HepG2 (cell line): ENCODE results near the gene DNAJB5. TPM values are rescaled to one million over a fixed set of nuclear protein-coding genes. Genes with fewer than 3 reads are reported as not detected.

Experiments
- ATAC-seq: fragments of 200-7000 bp; cut with Tn5 transposase; 3 replicates; pipeline ENCODE4 v1.9.1; 2020; ENCODE audit warnings: mild to moderate bottlenecking, moderate library complexity
- BruUV-seq: library from RNA; stranded (reverse); fragments of 400-500 nt; replicated peaks from 2 replicates; lab custom pipeline; 2021; lab: Mats Ljungman, UMichigan
- CTCF ChIA-PET: fragments of 300-600 bp; formaldehyde crosslinking; extraction: SDS; loops from one replicate; lab custom pipeline; 2021; ENCODE audit warnings: low total read pairs, inconsistent platforms, low intra/inter-chr PET ratio; lab: Yijun Ruan, JAX
- POLR2A ChIA-PET: fragments of 350-600 bp; sonication (Branson Sonifier 250); formaldehyde crosslinking; loops from one replicate; lab custom pipeline; 2020; ENCODE audit warnings: antibody characterized with exemption, inconsistent platforms; lab: Yijun Ruan, JAX
- DNase-seq: peaks from one replicate; pipeline ENCODE4 v3.0.0-alpha.2; 2015; ENCODE audit warnings: low spot score
- FAIRE-seq: peaks from 3 replicates; lab custom pipeline; 2011; peaks lifted over from hg19 to GRCh38; lab: Jason Lieb, UNC
- H2AFZ ChIP-seq: one replicate; pipeline ENCODE4 v1.6.1; 2011; ENCODE audit warnings: low read length, inconsistent platforms
- H3K27ac ChIP-seq: fragments of 300-600 bp; 3 replicates; pipeline ENCODE4 v1.8.0; 2011; ENCODE audit warnings: mixed run types, mild to moderate bottlenecking, mixed read lengths, low read length, inconsistent platforms; ENCODE audit not compliant: insufficient read depth; ENCODE audit errors: extremely low read length
- H3K27me3 ChIP-seq, 2 experiments: fragments of 200-600 bp in 1 of 2; 2 replicates in 1 of 2; 3 replicates in 1 of 2; pipeline versions ENCODE4 v1.6.0 to v1.8.0; 2011; ENCODE audit warnings: low read length in 2 of 2, mild to moderate bottlenecking in 2 of 2, moderate library complexity in 2 of 2, inconsistent platforms in 1 of 2; ENCODE audit not compliant: insufficient read depth in 2 of 2, control insufficient read depth in 1 of 2
- H3K36me3 ChIP-seq, 2 experiments: fragments of 200-600 bp in 1 of 2; replicated peaks in 1 of 2; 2 replicates in 1 of 2; 3 replicates in 1 of 2; pipeline versions ENCODE4 v1.5.1 to v1.8.0; 2011; ENCODE audit warnings: low read length in 2 of 2, inconsistent platforms in 1 of 2; ENCODE audit not compliant: insufficient read depth in 2 of 2, control insufficient read depth in 1 of 2
- H3K4me1 ChIP-seq: 2 replicates; pipeline ENCODE4 v1.5.1; 2012; ENCODE audit warnings: low read length, inconsistent platforms; ENCODE audit not compliant: insufficient read depth
- H3K4me2 ChIP-seq: 2 replicates; pipeline ENCODE4 v1.6.0; 2011; ENCODE audit warnings: low read depth, low read length, inconsistent platforms
- H3K4me3 ChIP-seq, 3 experiments: fragments of 200-600 bp in 1 of 3; sonication (generic), shearing (Covaris generic) in 1 of 3; replicated peaks in 1 of 3; 2 replicates each; pipeline ENCODE4 v1.5.1; 2011 to 2016; ENCODE audit warnings: low read length in 3 of 3, inconsistent platforms in 2 of 3, low read depth in 2 of 3, mild to moderate bottlenecking in 2 of 3, control low read depth in 1 of 3, mixed read lengths in 1 of 3; ENCODE audit not compliant: insufficient read depth in 1 of 3
- H3K79me2 ChIP-seq: one replicate; pipeline ENCODE4 v1.6.1; 2011; ENCODE audit warnings: low read length, inconsistent platforms; ENCODE audit not compliant: insufficient read depth
- H3K9ac ChIP-seq: 2 replicates; pipeline ENCODE4 v1.6.0; 2011; ENCODE audit warnings: mild to moderate bottlenecking, low read depth, low read length, inconsistent platforms; ENCODE audit not compliant: insufficient read depth
- H3K9me3 ChIP-seq: 2 replicates; pipeline ENCODE4 v1.5.1; 2012; ENCODE audit warnings: mild to moderate bottlenecking, low read length
- H4K20me1 ChIP-seq: 2 replicates; pipeline ENCODE4 v1.6.0; 2011; ENCODE audit warnings: inconsistent platforms, mild to moderate bottlenecking, low read length, moderate library complexity; ENCODE audit not compliant: insufficient read depth
- E2F1 ChIP-seq: sonication (generic); formaldehyde crosslinking; IDR thresholded peaks from 2 replicates; pipeline ENCODE4 v1.5.0; 2020; ENCODE audit warnings: missing genetic modification reagents
- MTA1 ChIP-seq: sonication (generic); formaldehyde crosslinking; IDR thresholded peaks from 2 replicates; pipeline ENCODE4 v1.4.0; 2020; ENCODE audit warnings: missing genetic modification reagents, mild to moderate bottlenecking, borderline replicate concordance
- PHF20 ChIP-seq: sonication (generic); formaldehyde crosslinking; IDR thresholded peaks from 2 replicates; pipeline ENCODE4 v1.5.0; 2020; ENCODE audit warnings: mild to moderate bottlenecking, missing genetic modification reagents
- RBM39 ChIP-seq: fragments of 200-400 bp; formaldehyde crosslinking; IDR thresholded peaks from one replicate; pipeline ENCODE4 v1.6.1; 2018; ENCODE audit warnings: antibody characterized with exemption, mild to moderate bottlenecking, low read depth, low read length; ENCODE audit not compliant: poor library complexity, severe bottlenecking
- SNAPC2 ChIP-seq: sonication (generic); formaldehyde crosslinking; IDR thresholded peaks from 2 replicates; pipeline ENCODE4 v1.8.1; 2022; ENCODE audit warnings: mild to moderate bottlenecking, missing genetic modification reagents
- SYNCRIP ChIP-seq: fragments of 200-400 bp; formaldehyde crosslinking; IDR thresholded peaks from 2 replicates; pipeline ENCODE4 v1.6.1; 2018; ENCODE audit warnings: mild to moderate bottlenecking, low read depth, low read length; ENCODE audit not compliant: insufficient read depth
- ZNF33A ChIP-seq: sonication (generic); formaldehyde crosslinking; IDR thresholded peaks from 2 replicates; pipeline ENCODE4 v1.5.1; 2020; ENCODE audit warnings: missing genetic modification reagents, mild to moderate bottlenecking, moderate library complexity, borderline replicate concordance
- ZNF33B ChIP-seq: sonication (generic); formaldehyde crosslinking; IDR thresholded peaks from 2 replicates; pipeline ENCODE4 v1.5.1; 2020; ENCODE audit warnings: mild to moderate bottlenecking, missing genetic modification reagents
- ZNF552 ChIP-seq: sonication (generic); formaldehyde crosslinking; IDR thresholded peaks from 2 replicates; pipeline ENCODE4 v1.9.0; 2022; ENCODE audit warnings: missing genetic modification reagents, mild to moderate bottlenecking, borderline replicate concordance
- ZNF674 ChIP-seq: sonication (generic); formaldehyde crosslinking; IDR thresholded peaks from 2 replicates; pipeline ENCODE4 v1.5.0; 2020; ENCODE audit warnings: low read depth, mild to moderate bottlenecking, missing genetic modification reagents
- ZNF816 ChIP-seq: sonication (generic); formaldehyde crosslinking; IDR thresholded peaks from 2 replicates; pipeline ENCODE4 v1.8.0; 2022; ENCODE audit warnings: missing genetic modification reagents, mild to moderate bottlenecking, borderline replicate concordance
- ZSCAN25 ChIP-seq: sonication (generic); formaldehyde crosslinking; IDR thresholded peaks from 2 replicates; pipeline ENCODE4 v1.8.0; 2022; ENCODE audit warnings: mild to moderate bottlenecking, missing genetic modification reagents
- WGBS: methylation state at CpG from one replicate; pipeline ENCODE4 v1.1.6; 2017; ENCODE audit warnings: low lambda C conversion rate; 5-methylcytosine and 5-hydroxymethylcytosine counted together
- in situ Hi-C: cut with HindIII; loops from 2 replicates; pipeline ENCODE4 v1.10.0; 2017; ENCODE audit warnings: low pct_unique_long_range_greater_than_20kb; ENCODE audit not compliant: extremely low pct_ligation_motif_present
- intact Hi-C: fragments of 100-400 bp; cut with micrococcal nuclease; formaldehyde crosslinking; loops from one replicate; pipeline ENCODE4 v1.10.0; 2022; ENCODE audit not compliant: unreplicated experiment
- polyA plus RNA-seq, 8 experiments: library from polyadenylated mRNA; depleted of rRNA in 3 of 8; stranded (reverse) in 7 of 8; unstranded in 1 of 8; fragments of >200 nt; fragmentation: Illumina TruSeq in 4 of 8; extraction: Trizol in 4 of 8; gene quantifications; 2 replicates each; pipeline versions ENCODE4 v1.2.1 to v1.2.3, GENCODE V29; 2011 to 2016; ENCODE audit warnings: low read depth in 4 of 8, missing spikeins in 1 of 8, mixed read lengths in 1 of 8; ENCODE audit not compliant: insufficient read depth in 1 of 8
- total RNA-seq, 5 experiments: library from RNA; depleted of rRNA; stranded (reverse); fragments of >200 nt; fragmentation: Illumina TruSeq; extraction: Trizol; gene quantifications; 2 replicates each; pipeline ENCODE4 v1.2.3, GENCODE V29; 2016; ENCODE audit warnings: low read depth in 1 of 5
- TF ChIP-seq, protein P1 (sequence below): sonication (generic); formaldehyde crosslinking; IDR thresholded peaks from 2 replicates; pipeline ENCODE4 v1.5.0; 2020; ENCODE audit warnings: missing genetic modification reagents, mild to moderate bottlenecking, borderline replicate concordance

DNAJB5 gene
- total and polyA plus RNA-seq, 2 of the 13 experiments (the other 11 are each of a cell fraction or from before 2014, with no cell fraction given): 0.40 to 0.69 TPM

GRCh38 chr9:34983209-34983608, 6.3 kb upstream of the DNAJB5 start:
- H3K4me2 ChIP-seq: no peak overlapping the region
- POLR2A ChIA-PET: no interaction called here
- H4K20me1 ChIP-seq: no peaks in the 10 kb centered on the region
- no peaks in the 10 kb centered on the region for H3K9me3 ChIP-seq
- H3K36me3 ChIP-seq: no peaks in the 10 kb centered on the region
- no peak overlapping the region for H3K4me3 ChIP-seq
- no peak overlapping the region for H3K27ac ChIP-seq
- CTCF ChIA-PET: no interaction called here
- intact Hi-C loops (no loop called here), in situ Hi-C loops (no loop called here)
- no TSS peak for BruUV-seq
- H3K9ac ChIP-seq: no peak overlapping the region
- no peak for DNase-seq
- H3K79me2 ChIP-seq: no peaks in the 10 kb centered on the region
- no peak for ATAC-seq
- no peaks in the 10 kb centered on the region for H3K4me1 ChIP-seq
- no peak for FAIRE-seq
- H2AFZ ChIP-seq: no peak overlapping the region
- 58% methylated on average over 2 of the region's 2 CpGs for WGBS
- TF ChIP-seq MTA1 (CRISPR knock-in tag): no peak
- no peak for TF ChIP-seq ZNF33B (CRISPR knock-in tag)
- TF ChIP-seq ZNF674: no peak
- TF ChIP-seq SYNCRIP: no peak
- TF ChIP-seq SNAPC2: no peak
- no peak for TF ChIP-seq ZNF552 (CRISPR knock-in tag)
- TF ChIP-seq ZNF816 (CRISPR knock-in tag): no peak
- no peak for TF ChIP-seq PHF20
- TF ChIP-seq RBM39: no peak
- TF ChIP-seq ZSCAN25 (CRISPR knock-in tag): no peak
- no peak for TF ChIP-seq E2F1 (CRISPR knock-in tag)
- TF ChIP-seq ZNF33A: no peak
- TF ChIP-seq, protein P1, sequence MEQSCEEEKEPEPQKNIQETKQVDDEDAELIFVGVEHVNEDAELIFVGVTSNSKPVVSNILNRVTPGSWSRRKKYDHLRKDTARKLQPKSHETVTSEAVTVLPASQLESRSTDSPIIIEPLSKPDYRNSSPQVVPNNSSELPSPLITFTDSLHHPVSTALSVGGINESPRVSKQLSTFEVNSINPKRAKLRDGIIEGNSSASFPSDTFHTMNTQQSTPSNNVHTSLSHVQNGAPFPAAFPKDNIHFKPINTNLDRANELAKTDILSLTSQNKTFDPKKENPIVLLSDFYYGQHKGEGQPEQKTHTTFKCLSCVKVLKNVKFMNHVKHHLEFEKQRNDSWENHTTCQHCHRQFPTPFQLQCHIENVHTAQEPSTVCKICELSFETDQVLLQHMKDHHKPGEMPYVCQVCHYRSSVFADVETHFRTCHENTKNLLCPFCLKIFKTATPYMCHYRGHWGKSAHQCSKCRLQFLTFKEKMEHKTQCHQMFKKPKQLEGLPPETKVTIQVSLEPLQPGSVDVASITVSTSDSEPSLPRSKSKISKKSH (CRISPR knock-in tag): no peak
- peaks cover 0 to 39% of the 10 kb centered on the region in 2 experiments; a peak in 4 of 5 replicates for H3K27me3 ChIP-seq
